OCI-LY7 (cell line): Measurements from ENCODE around the gene MFSD6L. TPM values are rescaled to one million over a fixed set of nuclear protein-coding genes. Genes with fewer than 3 reads are reported as not detected.

Experiments
- BruUV-seq: library from RNA; stranded (reverse); fragments of 400-500 nt; replicated peaks from 2 replicates; lab custom pipeline; 2021; lab: Mats Ljungman, UMichigan
- CTCF ChIA-PET: fragments of 300-600 bp; sonication (Branson Sonifier 250); formaldehyde crosslinking; loops from one replicate; lab custom pipeline; 2022; ENCODE audit warnings: antibody characterized with exemption; ENCODE audit not compliant: unreplicated experiment; lab: Charles Lee
- POLR2A ChIA-PET: fragments of 300-600 bp; sonication (Branson Sonifier 250); formaldehyde crosslinking; loops from one replicate; lab custom pipeline; 2022; ENCODE audit warnings: antibody characterized with exemption; lab: Charles Lee
- DNase-seq: peaks from one replicate; pipeline ENCODE4 v3.0.0-alpha.2; 2015; ENCODE audit warnings: low spot score
- H2AFZ ChIP-seq: fragments of 200-600 bp; sonication (generic), shearing (Covaris generic); 2 replicates; pipeline ENCODE4 v1.6.1; 2014; ENCODE audit warnings: mild to moderate bottlenecking, antibody characterized with exemption, low read length, moderate library complexity
- H3K27ac ChIP-seq: fragments of 200-600 bp; sonication (generic); 2 replicates; pipeline ENCODE4 v1.5.1; 2014; ENCODE audit warnings: mixed run types, low read depth, mild to moderate bottlenecking, moderate library complexity, low read length, inconsistent platforms; ENCODE audit not compliant: poor library complexity, severe bottlenecking
- H3K36me3 ChIP-seq: fragments of 200-600 bp; sonication (generic); 2 replicates; pipeline ENCODE4 v1.6.1; 2014; ENCODE audit warnings: mild to moderate bottlenecking, antibody characterized with exemption, low read length, moderate library complexity, mixed read lengths; ENCODE audit not compliant: insufficient read depth
- H3K4me1 ChIP-seq: fragments of 200-600 bp; sonication (generic); 2 replicates; pipeline ENCODE4 v1.5.1; 2014; ENCODE audit warnings: mild to moderate bottlenecking, low read length; ENCODE audit not compliant: insufficient read depth, poor library complexity, severe bottlenecking
- H3K4me2 ChIP-seq: fragments of 200-600 bp; sonication (generic); 2 replicates; pipeline ENCODE4 v1.6.1; 2014; ENCODE audit warnings: mild to moderate bottlenecking, low read length
- H3K4me3 ChIP-seq: fragments of 200-600 bp; sonication (generic); 2 replicates; pipeline ENCODE4 v1.5.1; 2014; ENCODE audit warnings: mild to moderate bottlenecking, low read depth, low read length; ENCODE audit not compliant: poor library complexity, severe bottlenecking
- H3K79me2 ChIP-seq: fragments of 200-600 bp; sonication (generic); 2 replicates; pipeline ENCODE4 v1.6.1; 2016; ENCODE audit warnings: low read depth, mild to moderate bottlenecking, low read length, moderate library complexity, mixed read lengths; ENCODE audit not compliant: insufficient read depth
- H3K9me2 ChIP-seq: fragments of 200-600 bp; sonication (generic); 2 replicates; pipeline ENCODE4 v1.6.1; 2016; ENCODE audit warnings: mild to moderate bottlenecking, low read length, mixed read lengths; ENCODE audit not compliant: insufficient read depth
- H3K9me3 ChIP-seq: fragments of 200-600 bp; sonication (generic); 2 replicates; pipeline ENCODE4 v1.6.1; 2014; ENCODE audit warnings: mild to moderate bottlenecking, mixed run types, low read length, mixed read lengths
- H4K20me1 ChIP-seq: fragments of 200-600 bp; sonication (generic); 2 replicates; pipeline ENCODE4 v1.6.1; 2014; ENCODE audit warnings: mild to moderate bottlenecking, antibody characterized with exemption, low read length, moderate library complexity, mixed read lengths; ENCODE audit not compliant: insufficient read depth
- CTCF ChIP-seq: fragments of 200-600 bp; sonication (generic); conservative IDR thresholded peaks from 2 replicates; pipeline ENCODE4 v1.5.1; 2014; ENCODE audit warnings: mild to moderate bottlenecking, antibody characterized with exemption, low read length, moderate library complexity, mixed read lengths
- EZH2phosphoT487 ChIP-seq: fragments of 200-600 bp; sonication (generic); IDR thresholded peaks from 2 replicates; pipeline ENCODE4 v1.6.1; 2018; ENCODE audit warnings: low read depth, borderline replicate concordance, mild to moderate bottlenecking, mixed run types, antibody characterized with exemption, low read length, moderate library complexity, mixed read lengths
- intact Hi-C: fragments of 100-400 bp; cut with micrococcal nuclease; formaldehyde crosslinking; loops from one replicate; pipeline ENCODE4 v1.10.0; 2022; ENCODE audit not compliant: unreplicated experiment
- total RNA-seq, 2 experiments: library from RNA; depleted of rRNA in 1 of 2; stranded (reverse); fragments of >200 nt in 1 of 2; shearing (Covaris generic) in 1 of 2; gene quantifications; 2 replicates each; pipeline ENCODE4 v1.2.3, GENCODE V29; 2014 to 2022

MFSD6L gene
- total RNA-seq, 2 experiments from 2014 or later: not detected

- Histone ChIP-seq H3K79me2 (no peaks in the 10 kb centered on the region), H3K36me3 (no peaks in the 10 kb centered on the region), H4K20me1 (no peaks in the 10 kb centered on the region), H3K4me2 (no peak overlapping the region), H3K4me1 (no peaks in the 10 kb centered on the region), H3K9me3 (0 out of 2 replicates have a peak, but pooled peaks cover 5% of the 10 kb centered on the region), H3K4me3 (no peak overlapping the region), H3K27ac (no peak overlapping the region), H2AFZ (no peak overlapping the region), H3K9me2 (no peaks in the 10 kb centered on the region)
- no TSS peak for BruUV-seq
- DNase-seq: no peak
- intact Hi-C loops: no loop called here
- TF ChIP-seq EZH2phosphoT487 (no peak), CTCF (no peak)
- POLR2A ChIA-PET: no interaction called here
- CTCF ChIA-PET: no interaction called here
Observed at GRCh38 chr17:8829036-8829941, 30.1 kb upstream of the MFSD6L start.

GRCh38 chr17:8828517-8828875 lies 29.3 kb upstream of the MFSD6L start:
- intact Hi-C loops: no loop called here
- H2AFZ ChIP-seq: no peak overlapping the region
- H3K27ac ChIP-seq: no peak overlapping the region
- no peak overlapping the region for H3K4me2 ChIP-seq
- CTCF ChIA-PET: no interaction called here
- 0 out of 2 replicates have a peak, but pooled peaks cover 7% of the 10 kb centered on the region for H3K9me3 ChIP-seq
- H3K36me3 ChIP-seq: no peaks in the 10 kb centered on the region
- TF ChIP-seq EZH2phosphoT487 (no peak), CTCF (no peak)
- H3K4me3 ChIP-seq: no peak overlapping the region
- POLR2A ChIA-PET: no interaction called here
- DNase-seq: no peak
- no peaks in the 10 kb centered on the region for H3K9me2 ChIP-seq
- H4K20me1 ChIP-seq: no peaks in the 10 kb centered on the region
- no peaks in the 10 kb centered on the region for H3K79me2 ChIP-seq
- no peaks in the 10 kb centered on the region for H3K4me1 ChIP-seq
- no TSS peak for BruUV-seq

DNA sequence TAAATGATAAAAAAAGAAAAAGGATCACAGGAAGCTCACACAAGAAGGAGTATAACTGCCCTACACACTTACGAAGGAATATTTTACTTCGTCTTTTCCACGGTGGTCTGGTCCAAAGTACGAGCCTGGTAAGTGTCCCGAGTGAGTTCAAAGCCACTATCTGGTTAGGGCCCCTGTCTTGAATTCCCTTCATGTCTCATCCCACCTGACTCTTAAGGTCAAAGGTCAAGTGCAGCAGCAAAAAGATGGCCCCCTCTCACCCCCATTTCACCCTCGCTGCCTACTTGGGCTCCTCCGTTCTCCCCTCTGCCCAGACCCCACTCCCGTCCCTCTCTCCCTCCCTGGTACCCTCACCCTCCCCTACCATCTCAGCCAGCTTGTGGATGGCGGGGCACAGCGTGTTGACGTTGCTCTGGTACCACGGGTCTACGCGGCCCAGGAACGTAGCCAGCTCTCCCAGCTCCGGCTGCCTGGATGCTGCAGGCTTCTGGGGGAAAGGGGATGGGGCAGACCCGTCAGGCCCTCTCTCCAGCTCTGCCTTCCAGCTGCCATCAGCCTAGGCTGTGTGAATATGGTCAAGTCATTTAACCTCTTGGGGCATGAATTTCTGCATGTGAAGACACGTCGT lies 27.8 kb upstream of the MFSD6L start:
- no TSS peak for BruUV-seq
- no peak for DNase-seq
- Histone ChIP-seq H3K9me3 (0 out of 2 replicates have a peak, but pooled peaks cover 7% of the 10 kb centered on the region), H3K4me2 (no peak overlapping the region), H4K20me1 (no peaks in the 10 kb centered on the region), H3K27ac (no peak overlapping the region), H3K4me3 (no peak overlapping the region), H3K4me1 (no peaks in the 10 kb centered on the region), H3K9me2 (no peaks in the 10 kb centered on the region), H3K79me2 (no peaks in the 10 kb centered on the region), H3K36me3 (no peaks in the 10 kb centered on the region), H2AFZ (no peak overlapping the region)
- no peak for TF ChIP-seq CTCF
- no peak for TF ChIP-seq EZH2phosphoT487
- POLR2A ChIA-PET: no interaction called here
- CTCF ChIA-PET: no interaction called here
- intact Hi-C loops: no loop called here
